Measurements from ENCODE around the gene FBXW12. TPM values are rescaled to one million over a fixed set of nuclear protein-coding genes. Genes with fewer than 3 reads are reported as not detected.

FBXW12 gene
- total RNA-seq, 1 donor from 2014 or later, result 0.82 TPM

DNA sequence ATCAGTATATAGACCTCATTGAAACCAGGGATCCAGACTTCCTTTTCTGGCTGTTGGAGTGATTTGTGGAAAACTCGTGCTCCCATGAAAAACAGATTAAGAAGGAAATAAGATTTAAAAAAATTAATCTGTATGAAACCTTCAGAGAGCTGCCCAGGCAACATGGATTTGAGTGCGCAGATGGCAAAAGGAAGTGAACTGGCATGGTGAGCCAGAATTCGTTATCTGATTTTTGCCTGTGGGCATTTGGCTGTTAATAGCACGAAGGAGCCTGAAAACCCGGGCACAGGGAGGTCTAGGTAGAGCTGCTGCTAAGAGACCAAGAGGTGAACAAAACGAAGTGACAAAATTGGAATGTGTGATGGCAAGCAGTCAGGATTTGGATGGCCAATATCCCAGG is 19.5 kb upstream of the FBXW12 start:
- H3K27me3 ChIP-seq, result peaks cover 14% of the 10 kb centered on the region
- no peak overlapping the region for H2AFZ ChIP-seq (replicated peaks)
- no peaks in the 10 kb centered on the region for H3K4me1 ChIP-seq
- DNase-seq (ENCODE audit: low spot score), result no peak
- H3F3A ChIP-seq (ENCODE audit: low read depth), result no peaks in the 10 kb centered on the region
- no peak overlapping the region for H3K4me2 ChIP-seq
- no peak overlapping the region for H3K4me3 Mint-ChIP-seq
- no peaks in the 10 kb centered on the region for H3K36me3 ChIP-seq
- peaks cover 3% of the 10 kb centered on the region for H3K9me3 Mint-ChIP-seq
- no peak overlapping the region for H3K27ac Mint-ChIP-seq
- H4K20me1 ChIP-seq (ENCODE audit: low read depth), result no peaks in the 10 kb centered on the region
- no peaks in the 10 kb centered on the region for H3K4me1 Mint-ChIP-seq
- H3K27me3 Mint-ChIP-seq (ENCODE audit: insufficient read depth, low read depth), result peaks cover 9% of the 10 kb centered on the region
- no peaks in the 10 kb centered on the region for H3K9me3 ChIP-seq (ENCODE audit: low read depth)
- no peak for TF ChIP-seq EZH2 (IDR thresholded peaks at IDR 0.05)
- TF ChIP-seq EZH2phosphoT487 (IDR thresholded peaks at IDR 0.05), result no peak
- no peak for TF ChIP-seq CTCF (IDR thresholded peaks at IDR 0.05)
- no peak overlapping the region for H3K4me3 ChIP-seq
- H3K9ac ChIP-seq, result no peak overlapping the region
- no peaks in the 10 kb centered on the region for H3K36me3 Mint-ChIP-seq
- no peak overlapping the region for H3K27ac ChIP-seq
- no peaks in the 10 kb centered on the region for H3K79me2 ChIP-seq (ENCODE audit: low read depth)

DNA sequence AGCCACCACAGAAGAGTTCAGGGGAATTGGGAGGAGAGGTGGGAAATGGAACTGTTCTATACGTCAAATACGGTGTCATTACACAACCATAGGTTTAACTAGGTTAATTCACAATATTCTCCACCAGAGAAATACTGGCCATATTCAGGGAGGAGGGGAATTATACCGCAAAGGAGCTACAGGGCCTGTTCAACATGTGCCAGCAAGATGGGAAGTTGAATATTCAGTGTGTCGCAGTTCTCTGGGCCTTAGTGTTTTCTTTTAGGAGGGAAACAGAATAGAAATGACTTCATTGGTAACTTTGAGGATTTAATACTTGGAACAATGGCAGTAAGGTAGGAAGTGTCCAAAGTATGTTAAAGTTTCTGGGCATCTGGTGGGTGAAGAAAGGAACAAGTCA is 18.0 kb upstream of the FBXW12 start:
- DNase-seq (ENCODE audit: low spot score), result no peak
- peaks cover 3% of the 10 kb centered on the region for H3K9me3 Mint-ChIP-seq
- no peak overlapping the region for H3K4me2 ChIP-seq
- H3K9me3 ChIP-seq (ENCODE audit: low read depth), result no peaks in the 10 kb centered on the region
- no peaks in the 10 kb centered on the region for H3K36me3 ChIP-seq
- no peaks in the 10 kb centered on the region for H3K36me3 Mint-ChIP-seq
- H3K4me1 Mint-ChIP-seq, result no peaks in the 10 kb centered on the region
- TF ChIP-seq CTCF (IDR thresholded peaks at IDR 0.05), result no peak
- TF ChIP-seq EZH2phosphoT487 (IDR thresholded peaks at IDR 0.05), result no peak
- no peak for TF ChIP-seq EZH2 (IDR thresholded peaks at IDR 0.05)
- H3K27ac Mint-ChIP-seq, result no peak overlapping the region
- H3K4me3 Mint-ChIP-seq, result no peak overlapping the region
- no peak overlapping the region for H3K9ac ChIP-seq
- H3K27me3 ChIP-seq, result peaks cover 14% of the 10 kb centered on the region
- H3K79me2 ChIP-seq (ENCODE audit: low read depth), result no peaks in the 10 kb centered on the region
- H2AFZ ChIP-seq (replicated peaks), result no peak overlapping the region
- no peak overlapping the region for H3K4me3 ChIP-seq
- H3K27me3 Mint-ChIP-seq (ENCODE audit: insufficient read depth, low read depth), result peaks cover 11% of the 10 kb centered on the region
- H3F3A ChIP-seq (ENCODE audit: low read depth), result no peaks in the 10 kb centered on the region
- H3K27ac ChIP-seq, result no peak overlapping the region
- no peaks in the 10 kb centered on the region for H4K20me1 ChIP-seq (ENCODE audit: low read depth)
- H3K4me1 ChIP-seq, result no peaks in the 10 kb centered on the region

- Histone ChIP-seq H3K4me3 (no peak overlapping the region), H3K27me3 (peaks cover 14% of the 10 kb centered on the region), H2AFZ (replicated peaks) (no peak overlapping the region), H4K20me1 (ENCODE audit: low read depth) (no peaks in the 10 kb centered on the region), H3K36me3 (no peaks in the 10 kb centered on the region), H3K27ac (no peak overlapping the region), H3K4me2 (no peak overlapping the region), H3K9me3 (ENCODE audit: low read depth) (peaks cover 4% of the 10 kb centered on the region), H3K4me1 (no peaks in the 10 kb centered on the region), H3F3A (ENCODE audit: low read depth) (no peaks in the 10 kb centered on the region), H3K79me2 (ENCODE audit: low read depth) (no peaks in the 10 kb centered on the region), H3K9ac (no peak overlapping the region)
- no peak overlapping the region for H3K27ac Mint-ChIP-seq
- peaks cover 11% of the 10 kb centered on the region for H3K27me3 Mint-ChIP-seq (ENCODE audit: insufficient read depth, low read depth)
- H3K36me3 Mint-ChIP-seq, result no peaks in the 10 kb centered on the region
- no peak overlapping the region for H3K4me3 Mint-ChIP-seq
- H3K9me3 Mint-ChIP-seq, result peaks cover 10% of the 10 kb centered on the region
- TF ChIP-seq EZH2 (IDR thresholded peaks at IDR 0.05) (no peak), CTCF (IDR thresholded peaks at IDR 0.05) (no peak), EZH2phosphoT487 (IDR thresholded peaks at IDR 0.05) (no peak)
- no peak for DNase-seq (ENCODE audit: low spot score)
- H3K4me1 Mint-ChIP-seq, result no peaks in the 10 kb centered on the region
These were observed 15.6 kb upstream of the FBXW12 start for GRCh38 chr3:48356419-48356818.

All from neural progenitor cell (in vitro differentiated cells).